HL-60 (cell line): ENCODE data around the gene MARCKSL1.

ENCODE experiments used
- DNase-seq, 2 experiments: peaks; one replicate each; pipeline ENCODE4 v3.0.0-alpha.2; 2010 to 2020; ENCODE audit warnings: low read depth in 1 of 2, low spot score in 1 of 2
- H3K27ac ChIP-seq: fragments of 250-450 bp; sonication (Bioruptor Pico); replicated peaks from 2 replicates; pipeline ENCODE4 v1.5.1; 2020; ENCODE audit warnings: mild to moderate bottlenecking, moderate library complexity
- H3K27me3 ChIP-seq: fragments of 250-450 bp; sonication (Bioruptor Pico); 2 replicates; pipeline ENCODE4 v1.5.1; 2021; ENCODE audit warnings: mild to moderate bottlenecking, moderate library complexity; ENCODE audit not compliant: insufficient read depth, poor library complexity, severe bottlenecking
- H3K4me3 ChIP-seq: replicated peaks from 2 replicates; pipeline ENCODE4 v1.5.1; 2011; ENCODE audit warnings: mild to moderate bottlenecking, control low read depth, low read length; ENCODE audit not compliant: insufficient read depth
- GABPA ChIP-seq: IDR thresholded peaks from 2 replicates; pipeline ENCODE4 v1.6.1; 2012; ENCODE audit warnings: low read depth
- POLR2AphosphoS5 ChIP-seq: IDR thresholded peaks from 2 replicates; pipeline ENCODE4 v1.6.1; 2012; ENCODE audit warnings: low read depth
- SPI1 ChIP-seq: IDR thresholded peaks from 2 replicates; pipeline ENCODE4 v1.6.1; 2012; ENCODE audit warnings: low read depth, mild to moderate bottlenecking, borderline replicate concordance
- TF ChIP-seq, protein P1 (sequence below): IDR thresholded peaks from 2 replicates; pipeline ENCODE4 v1.6.1; 2012; ENCODE audit warnings: low read depth; ENCODE audit not compliant: insufficient replicate concordance
- TF ChIP-seq, protein P2 (sequence below): IDR thresholded peaks from one replicate; pipeline ENCODE4 v1.5.1; 2011; ENCODE audit warnings: low read length, control low read depth, inconsistent platforms; ENCODE audit not compliant: insufficient read depth

MARCKSL1 gene

DNA sequence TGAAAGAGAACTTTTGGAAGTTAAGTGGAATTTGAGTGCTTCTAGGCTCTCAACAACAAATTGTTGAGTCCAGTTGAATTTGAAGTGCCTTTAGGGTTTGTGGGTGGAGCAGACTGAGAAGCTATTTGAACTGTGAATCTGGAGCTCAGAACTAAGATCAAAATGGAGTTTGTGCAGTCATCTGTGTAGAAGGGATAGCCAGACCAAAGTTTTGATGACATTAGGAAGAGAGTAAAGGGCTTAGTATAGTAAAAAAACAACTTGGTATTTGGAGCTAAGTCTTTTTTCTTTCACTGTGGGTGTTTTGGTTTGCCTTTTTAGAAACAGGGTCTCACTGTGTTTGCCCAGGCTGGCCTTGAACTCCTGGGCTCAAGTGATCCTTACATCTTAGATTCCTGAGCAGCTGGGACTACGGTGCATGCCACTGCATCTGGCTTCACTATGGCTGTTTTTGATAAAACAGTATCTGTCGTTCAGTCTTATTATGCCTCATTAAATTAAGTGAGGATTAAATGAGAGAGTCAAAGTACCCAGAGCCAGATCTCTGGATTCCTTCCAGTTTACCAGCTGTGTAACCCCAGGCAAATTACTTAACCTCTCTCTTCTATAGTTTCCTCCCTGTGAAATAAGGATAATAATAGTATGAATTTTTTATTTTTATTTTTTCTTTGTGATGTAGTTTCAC lies 24.2 kb downstream of the MARCKSL1 start:
- H3K27ac ChIP-seq = no peak overlapping the region
- no peak for DNase-seq
- H3K27me3 ChIP-seq = no peaks in the 10 kb centered on the region
- no peak overlapping the region for H3K4me3 ChIP-seq
- TF ChIP-seq, protein P1, sequence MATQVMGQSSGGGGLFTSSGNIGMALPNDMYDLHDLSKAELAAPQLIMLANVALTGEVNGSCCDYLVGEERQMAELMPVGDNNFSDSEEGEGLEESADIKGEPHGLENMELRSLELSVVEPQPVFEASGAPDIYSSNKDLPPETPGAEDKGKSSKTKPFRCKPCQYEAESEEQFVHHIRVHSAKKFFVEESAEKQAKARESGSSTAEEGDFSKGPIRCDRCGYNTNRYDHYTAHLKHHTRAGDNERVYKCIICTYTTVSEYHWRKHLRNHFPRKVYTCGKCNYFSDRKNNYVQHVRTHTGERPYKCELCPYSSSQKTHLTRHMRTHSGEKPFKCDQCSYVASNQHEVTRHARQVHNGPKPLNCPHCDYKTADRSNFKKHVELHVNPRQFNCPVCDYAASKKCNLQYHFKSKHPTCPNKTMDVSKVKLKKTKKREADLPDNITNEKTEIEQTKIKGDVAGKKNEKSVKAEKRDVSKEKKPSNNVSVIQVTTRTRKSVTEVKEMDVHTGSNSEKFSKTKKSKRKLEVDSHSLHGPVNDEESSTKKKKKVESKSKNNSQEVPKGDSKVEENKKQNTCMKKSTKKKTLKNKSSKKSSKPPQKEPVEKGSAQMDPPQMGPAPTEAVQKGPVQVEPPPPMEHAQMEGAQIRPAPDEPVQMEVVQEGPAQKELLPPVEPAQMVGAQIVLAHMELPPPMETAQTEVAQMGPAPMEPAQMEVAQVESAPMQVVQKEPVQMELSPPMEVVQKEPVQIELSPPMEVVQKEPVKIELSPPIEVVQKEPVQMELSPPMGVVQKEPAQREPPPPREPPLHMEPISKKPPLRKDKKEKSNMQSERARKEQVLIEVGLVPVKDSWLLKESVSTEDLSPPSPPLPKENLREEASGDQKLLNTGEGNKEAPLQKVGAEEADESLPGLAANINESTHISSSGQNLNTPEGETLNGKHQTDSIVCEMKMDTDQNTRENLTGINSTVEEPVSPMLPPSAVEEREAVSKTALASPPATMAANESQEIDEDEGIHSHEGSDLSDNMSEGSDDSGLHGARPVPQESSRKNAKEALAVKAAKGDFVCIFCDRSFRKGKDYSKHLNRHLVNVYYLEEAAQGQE = no peak

DNA sequence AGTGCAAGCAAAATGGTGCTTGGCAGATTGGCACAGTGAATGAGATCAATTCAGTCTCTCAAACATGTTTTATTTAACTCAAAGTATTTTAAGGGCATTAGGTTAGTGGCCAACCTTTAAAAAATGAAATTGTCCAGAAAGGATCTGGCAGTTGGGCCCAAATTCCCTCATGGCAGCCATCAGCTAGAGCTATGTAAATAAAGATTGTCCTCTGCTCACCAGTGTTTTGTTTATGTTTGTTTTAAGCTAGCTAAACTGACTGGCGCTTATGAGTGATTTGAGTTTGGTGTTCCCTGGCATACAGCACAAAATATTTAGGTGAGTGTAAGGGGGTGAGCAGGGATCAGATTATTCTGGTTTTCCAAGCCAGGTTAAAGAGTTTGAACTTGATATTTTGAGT lies 26.1 kb downstream of the MARCKSL1 start:
- no peak overlapping the region for H3K27ac ChIP-seq
- TF ChIP-seq SPI1 (no peak), POLR2AphosphoS5 (no peak), GABPA (no peak)
- TF ChIP-seq, protein P2, sequence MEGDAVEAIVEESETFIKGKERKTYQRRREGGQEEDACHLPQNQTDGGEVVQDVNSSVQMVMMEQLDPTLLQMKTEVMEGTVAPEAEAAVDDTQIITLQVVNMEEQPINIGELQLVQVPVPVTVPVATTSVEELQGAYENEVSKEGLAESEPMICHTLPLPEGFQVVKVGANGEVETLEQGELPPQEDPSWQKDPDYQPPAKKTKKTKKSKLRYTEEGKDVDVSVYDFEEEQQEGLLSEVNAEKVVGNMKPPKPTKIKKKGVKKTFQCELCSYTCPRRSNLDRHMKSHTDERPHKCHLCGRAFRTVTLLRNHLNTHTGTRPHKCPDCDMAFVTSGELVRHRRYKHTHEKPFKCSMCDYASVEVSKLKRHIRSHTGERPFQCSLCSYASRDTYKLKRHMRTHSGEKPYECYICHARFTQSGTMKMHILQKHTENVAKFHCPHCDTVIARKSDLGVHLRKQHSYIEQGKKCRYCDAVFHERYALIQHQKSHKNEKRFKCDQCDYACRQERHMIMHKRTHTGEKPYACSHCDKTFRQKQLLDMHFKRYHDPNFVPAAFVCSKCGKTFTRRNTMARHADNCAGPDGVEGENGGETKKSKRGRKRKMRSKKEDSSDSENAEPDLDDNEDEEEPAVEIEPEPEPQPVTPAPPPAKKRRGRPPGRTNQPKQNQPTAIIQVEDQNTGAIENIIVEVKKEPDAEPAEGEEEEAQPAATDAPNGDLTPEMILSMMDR = no peak
- TF ChIP-seq, protein P1 = no peak
- no peak for DNase-seq
- no peaks in the 10 kb centered on the region for H3K27me3 ChIP-seq
- H3K4me3 ChIP-seq = no peak overlapping the region

DNA sequence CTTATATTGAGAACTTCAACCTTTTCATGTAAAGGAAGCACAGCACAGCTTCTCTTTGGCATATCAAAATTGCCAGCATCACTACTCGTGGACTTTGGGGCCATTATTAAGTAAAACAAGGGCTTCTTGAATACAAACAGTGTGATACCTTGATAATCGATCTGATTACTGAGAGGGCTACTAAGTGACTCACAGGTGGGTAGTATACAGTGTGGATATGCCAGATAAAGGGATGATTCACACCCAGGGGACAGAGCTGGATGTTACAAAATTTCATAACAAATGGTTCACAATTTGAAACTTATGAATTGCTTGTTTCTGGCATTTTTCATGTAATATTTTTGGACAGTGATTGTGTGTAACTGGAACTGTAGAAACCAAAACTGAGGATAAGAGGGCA lies 28.7 kb downstream of the MARCKSL1 start:
- TF ChIP-seq, protein P1 = no peak
- TF ChIP-seq SPI1 (no peak), GABPA (no peak), POLR2AphosphoS5 (no peak)
- TF ChIP-seq, protein P2 = no peak
- H3K27me3 ChIP-seq = no peaks in the 10 kb centered on the region
- no peak overlapping the region for H3K4me3 ChIP-seq
- DNase-seq = no peak
- H3K27ac ChIP-seq = no peak overlapping the region
